Measurements from ENCODE around the gene PSG4.
"Not testable (repeated sequence)": the region's sequence is repeated elsewhere in the genome, so short reads cannot be mapped to it uniquely, and the experiment has no call there.

The PSG4 gene

DNA sequence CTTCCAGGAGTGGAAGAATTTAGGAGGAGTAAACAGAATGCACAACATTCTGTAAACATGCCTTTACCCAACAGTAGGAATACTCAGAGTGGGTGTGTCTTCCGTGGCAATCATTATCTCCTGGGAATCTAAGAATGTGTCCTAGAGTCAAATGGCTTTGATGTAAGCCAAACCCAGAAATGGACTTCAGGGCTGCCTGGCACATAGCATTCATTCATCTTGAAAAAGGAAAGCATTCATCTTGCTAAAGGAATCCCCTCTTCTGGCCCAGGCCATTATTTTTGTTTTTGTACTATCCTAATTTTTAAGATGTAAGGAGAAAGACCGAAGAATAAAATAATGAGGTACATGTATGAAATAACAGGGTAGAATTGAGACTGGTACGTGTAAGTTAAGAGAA, 42.3 kb downstream of the PSG4 start:
- H3K4me3 ChIP-seq (ENCODE audit: low read length in 2 of 2); H3K9ac ChIP-seq (ENCODE audit: low read length in 2 of 2); H3K36me3 ChIP-seq (ENCODE audit: control insufficient read depth in 2 of 2, insufficient read depth in 2 of 2, low read length in 2 of 2); H3K9me3 ChIP-seq (ENCODE audit: control insufficient read depth in 2 of 2, low read length in 2 of 2); H3K27ac ChIP-seq (ENCODE audit: low read length); H3K27me3 ChIP-seq (ENCODE audit: control insufficient read depth in 1 of 2, insufficient read depth in 2 of 2, low read length in 2 of 2); H3K4me1 ChIP-seq (ENCODE audit: control insufficient read depth, insufficient read depth, low read length): not testable (repeated sequence)

GRCh38 chr19:43162261-43162660, 43.2 kb downstream of the PSG4 start:
- H3K36me3 ChIP-seq (ENCODE audit: control insufficient read depth in 2 of 2, insufficient read depth in 2 of 2, low read length in 2 of 2); H3K4me3 ChIP-seq (ENCODE audit: low read length in 2 of 2); H3K27ac ChIP-seq (ENCODE audit: low read length); H3K9me3 ChIP-seq (ENCODE audit: control insufficient read depth in 2 of 2, low read length in 2 of 2); H3K27me3 ChIP-seq (ENCODE audit: control insufficient read depth in 1 of 2, insufficient read depth in 2 of 2, low read length in 2 of 2); H3K9ac ChIP-seq (ENCODE audit: low read length in 2 of 2); H3K4me1 ChIP-seq (ENCODE audit: control insufficient read depth, insufficient read depth, low read length): not testable (repeated sequence)

DNA sequence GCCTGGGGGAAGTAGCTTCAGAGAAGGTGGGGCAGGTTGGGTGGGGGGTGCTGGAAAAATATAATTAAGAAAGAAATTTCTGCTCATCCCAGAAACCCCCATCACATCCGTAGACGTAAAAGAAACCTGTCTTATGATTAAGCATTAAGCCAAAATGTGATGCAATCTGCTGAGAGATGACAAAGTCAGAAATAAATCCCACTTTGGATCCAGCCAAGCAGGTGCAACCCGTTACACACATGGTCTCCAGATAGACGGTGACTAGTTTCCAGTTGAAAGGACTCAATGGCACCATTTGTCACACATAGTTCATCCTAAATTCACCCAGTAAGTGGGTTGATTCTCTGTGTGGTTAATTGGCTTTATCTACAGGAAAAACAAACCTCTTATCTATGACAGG, 53.2 kb downstream of the PSG4 start:
- no peak overlapping the region for H3K4me3 ChIP-seq (ENCODE audit: low read length in 2 of 2)
- H3K9me3 ChIP-seq (ENCODE audit: control insufficient read depth in 2 of 2, low read length in 2 of 2), result no peaks in the 10 kb centered on the region

GRCh38 chr19:43149788-43150187, 55.6 kb downstream of the PSG4 start:
- H3K27ac ChIP-seq (ENCODE audit: low read length); H3K9me3 ChIP-seq (ENCODE audit: control insufficient read depth in 2 of 2, low read length in 2 of 2); H3K36me3 ChIP-seq (ENCODE audit: control insufficient read depth in 2 of 2, insufficient read depth in 2 of 2, low read length in 2 of 2); H3K9ac ChIP-seq (ENCODE audit: low read length in 2 of 2); H3K27me3 ChIP-seq (ENCODE audit: control insufficient read depth in 1 of 2, insufficient read depth in 2 of 2, low read length in 2 of 2); H3K4me1 ChIP-seq (ENCODE audit: control insufficient read depth, insufficient read depth, low read length); H3K4me3 ChIP-seq (ENCODE audit: low read length in 2 of 2): not testable (repeated sequence)

More for the DNA sequence above, 53.2 kb downstream of the PSG4 start:
- Histone ChIP-seq H3K27me3 (ENCODE audit: control insufficient read depth in 1 of 2, insufficient read depth in 2 of 2, low read length in 2 of 2) (no peaks in the 10 kb centered on the region), H3K4me1 (ENCODE audit: control insufficient read depth, insufficient read depth, low read length) (no peaks in the 10 kb centered on the region), H3K9ac (ENCODE audit: low read length in 2 of 2) (no peak overlapping the region), H3K27ac (ENCODE audit: low read length) (no peak overlapping the region), H3K36me3 (ENCODE audit: control insufficient read depth in 2 of 2, insufficient read depth in 2 of 2, low read length in 2 of 2) (no peaks in the 10 kb centered on the region)

DNA sequence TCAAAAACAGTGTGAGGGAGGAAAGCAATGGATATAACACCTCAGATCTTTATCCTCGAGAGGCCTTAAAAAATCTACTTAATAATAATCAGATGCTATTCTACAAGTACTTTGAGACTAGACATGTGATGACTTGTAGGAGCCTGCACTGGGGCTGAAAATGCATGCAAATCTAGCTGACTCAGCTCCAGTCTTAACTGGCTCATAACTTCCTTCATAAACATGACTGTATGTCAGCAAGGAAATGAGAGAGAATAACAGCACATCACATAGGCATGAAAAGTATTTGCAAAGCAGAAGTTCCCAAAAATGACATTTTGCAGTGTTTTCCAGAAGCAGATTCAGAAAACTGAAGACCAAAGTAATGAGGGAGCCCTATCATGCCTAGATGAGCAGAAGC, 57.2 kb downstream of the PSG4 start:
- H3K4me3 ChIP-seq (ENCODE audit: low read length in 2 of 2), result no peak overlapping the region
- no peaks in the 10 kb centered on the region for H3K27me3 ChIP-seq (ENCODE audit: control insufficient read depth in 1 of 2, insufficient read depth in 2 of 2, low read length in 2 of 2)
- H3K9me3 ChIP-seq (ENCODE audit: control insufficient read depth in 2 of 2, low read length in 2 of 2), result no peaks in the 10 kb centered on the region
- H3K27ac ChIP-seq (ENCODE audit: low read length), result no peak overlapping the region
- H3K4me1 ChIP-seq (ENCODE audit: control insufficient read depth, insufficient read depth, low read length), result no peaks in the 10 kb centered on the region
- no peak overlapping the region for H3K9ac ChIP-seq (ENCODE audit: low read length in 2 of 2)
- H3K36me3 ChIP-seq (ENCODE audit: control insufficient read depth in 2 of 2, insufficient read depth in 2 of 2, low read length in 2 of 2), result no peaks in the 10 kb centered on the region

Data from stomach smooth muscle (tissue), 2 donors.